ENCODE results near the gene TSEN15.

DNA sequence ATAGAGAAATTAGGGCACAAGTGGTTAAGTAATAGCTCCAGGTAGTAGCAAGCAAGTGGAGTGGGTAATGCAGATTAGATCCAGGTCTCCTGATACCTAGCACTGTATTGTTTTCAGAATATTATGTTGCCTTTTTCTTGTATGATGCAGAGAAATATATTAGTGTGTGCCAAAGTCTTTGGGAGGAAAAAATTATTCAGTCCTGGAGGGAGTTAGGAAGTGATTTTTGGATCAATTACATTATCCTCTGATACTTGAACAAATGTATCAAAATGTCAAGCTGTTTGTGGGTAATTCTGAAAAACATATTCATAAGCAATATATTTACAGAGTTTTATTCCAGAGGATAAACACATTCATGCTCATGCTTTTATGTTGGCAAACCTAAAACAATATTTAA, 28.8 kb downstream of the TSEN15 start:
- TF ChIP-seq, protein P1, sequence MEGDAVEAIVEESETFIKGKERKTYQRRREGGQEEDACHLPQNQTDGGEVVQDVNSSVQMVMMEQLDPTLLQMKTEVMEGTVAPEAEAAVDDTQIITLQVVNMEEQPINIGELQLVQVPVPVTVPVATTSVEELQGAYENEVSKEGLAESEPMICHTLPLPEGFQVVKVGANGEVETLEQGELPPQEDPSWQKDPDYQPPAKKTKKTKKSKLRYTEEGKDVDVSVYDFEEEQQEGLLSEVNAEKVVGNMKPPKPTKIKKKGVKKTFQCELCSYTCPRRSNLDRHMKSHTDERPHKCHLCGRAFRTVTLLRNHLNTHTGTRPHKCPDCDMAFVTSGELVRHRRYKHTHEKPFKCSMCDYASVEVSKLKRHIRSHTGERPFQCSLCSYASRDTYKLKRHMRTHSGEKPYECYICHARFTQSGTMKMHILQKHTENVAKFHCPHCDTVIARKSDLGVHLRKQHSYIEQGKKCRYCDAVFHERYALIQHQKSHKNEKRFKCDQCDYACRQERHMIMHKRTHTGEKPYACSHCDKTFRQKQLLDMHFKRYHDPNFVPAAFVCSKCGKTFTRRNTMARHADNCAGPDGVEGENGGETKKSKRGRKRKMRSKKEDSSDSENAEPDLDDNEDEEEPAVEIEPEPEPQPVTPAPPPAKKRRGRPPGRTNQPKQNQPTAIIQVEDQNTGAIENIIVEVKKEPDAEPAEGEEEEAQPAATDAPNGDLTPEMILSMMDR (IDR thresholded peaks at IDR 0.05): no peak
- no peak for TF ChIP-seq POLR2A (IDR thresholded peaks at IDR 0.05)
